KMS-11 (cell line): Measurements from ENCODE around the gene COL23A1.

ENCODE experiments used
- H2AFZ ChIP-seq: fragments of 200-600 bp; sonication (generic); 2 replicates; pipeline ENCODE4 v1.6.1; 2016; ENCODE audit warnings: antibody characterized with exemption, mixed run types, low read depth
- H3K27ac ChIP-seq: fragments of 200-600 bp; sonication (generic); 2 replicates; pipeline ENCODE4 v1.6.1; 2016; ENCODE audit warnings: mild to moderate bottlenecking, mixed run types
- H3K27me3 ChIP-seq: fragments of 200-600 bp; sonication (generic); 2 replicates; pipeline ENCODE4 v1.6.1; 2017; ENCODE audit warnings: mild to moderate bottlenecking, low read depth, mixed run types, moderate library complexity; ENCODE audit not compliant: insufficient read depth
- H3K36me3 ChIP-seq: fragments of 200-600 bp; sonication (generic); 2 replicates; pipeline ENCODE4 v1.6.1; 2017; ENCODE audit warnings: mild to moderate bottlenecking, mixed run types; ENCODE audit not compliant: insufficient read depth
- H3K4me1 ChIP-seq: fragments of 200-600 bp; sonication (generic); 2 replicates; pipeline ENCODE4 v1.6.1; 2016; ENCODE audit warnings: mild to moderate bottlenecking, low read depth, mixed run types; ENCODE audit not compliant: poor library complexity, severe bottlenecking
- H3K4me2 ChIP-seq: fragments of 200-600 bp; sonication (generic); 2 replicates; pipeline ENCODE4 v1.7.0; 2016; ENCODE audit warnings: mild to moderate bottlenecking, mixed run types
- H3K4me3 ChIP-seq: fragments of 200-600 bp; sonication (generic); IDR thresholded peaks from 2 replicates; pipeline ENCODE4 v1.6.1; 2017; ENCODE audit warnings: low read depth, low read length, mixed read lengths; ENCODE audit not compliant: insufficient read depth
- H3K79me2 ChIP-seq: fragments of 200-600 bp; sonication (generic); 2 replicates; pipeline ENCODE4 v1.6.1; 2016; ENCODE audit warnings: low read depth, mixed run types; ENCODE audit not compliant: insufficient read depth
- H3K9ac ChIP-seq: fragments of 200-600 bp; sonication (generic); 2 replicates; pipeline ENCODE4 v1.6.1; 2016; ENCODE audit warnings: mild to moderate bottlenecking, mixed run types
- H4K20me1 ChIP-seq: fragments of 200-600 bp; sonication (generic); 2 replicates; pipeline ENCODE4 v1.6.1; 2016; ENCODE audit warnings: mild to moderate bottlenecking, mixed run types; ENCODE audit not compliant: insufficient read depth
- TF ChIP-seq, protein P1 (sequence below): fragments of 200-600 bp; sonication (generic); conservative IDR thresholded peaks from 2 replicates; pipeline ENCODE4 v1.6.1; 2017; ENCODE audit warnings: low read depth, mild to moderate bottlenecking, antibody characterized with exemption, low read length, moderate library complexity, mixed read lengths

COL23A1 gene

GRCh38 chr5:178590141-178590923 lies at the start of gene COL23A1:
COL23A1 (minus strand) TSS chr5:178590393.
- H3K4me2 ChIP-seq, result no peak within 1 kb of the TSS
- no peaks in the 10 kb centered on the region for H3K79me2 ChIP-seq
- no peaks in the 10 kb centered on the region for H4K20me1 ChIP-seq
- no peaks in the 10 kb centered on the region for H3K36me3 ChIP-seq
- H2AFZ ChIP-seq, result no peak within 1 kb of the TSS
- no peaks in the 10 kb centered on the region for H3K27me3 ChIP-seq
- TF ChIP-seq, protein P1, sequence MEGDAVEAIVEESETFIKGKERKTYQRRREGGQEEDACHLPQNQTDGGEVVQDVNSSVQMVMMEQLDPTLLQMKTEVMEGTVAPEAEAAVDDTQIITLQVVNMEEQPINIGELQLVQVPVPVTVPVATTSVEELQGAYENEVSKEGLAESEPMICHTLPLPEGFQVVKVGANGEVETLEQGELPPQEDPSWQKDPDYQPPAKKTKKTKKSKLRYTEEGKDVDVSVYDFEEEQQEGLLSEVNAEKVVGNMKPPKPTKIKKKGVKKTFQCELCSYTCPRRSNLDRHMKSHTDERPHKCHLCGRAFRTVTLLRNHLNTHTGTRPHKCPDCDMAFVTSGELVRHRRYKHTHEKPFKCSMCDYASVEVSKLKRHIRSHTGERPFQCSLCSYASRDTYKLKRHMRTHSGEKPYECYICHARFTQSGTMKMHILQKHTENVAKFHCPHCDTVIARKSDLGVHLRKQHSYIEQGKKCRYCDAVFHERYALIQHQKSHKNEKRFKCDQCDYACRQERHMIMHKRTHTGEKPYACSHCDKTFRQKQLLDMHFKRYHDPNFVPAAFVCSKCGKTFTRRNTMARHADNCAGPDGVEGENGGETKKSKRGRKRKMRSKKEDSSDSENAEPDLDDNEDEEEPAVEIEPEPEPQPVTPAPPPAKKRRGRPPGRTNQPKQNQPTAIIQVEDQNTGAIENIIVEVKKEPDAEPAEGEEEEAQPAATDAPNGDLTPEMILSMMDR, result no peak
- H3K27ac ChIP-seq, result no peak within 1 kb of the TSS
- no peaks in the 10 kb centered on the region for H3K4me1 ChIP-seq
- no peak within 1 kb of the TSS for H3K9ac ChIP-seq
- no peak within 1 kb of the TSS for H3K4me3 ChIP-seq

- Histone ChIP-seq H3K9ac (no peak overlapping the region), H3K79me2 (no peaks in the 10 kb centered on the region), H3K4me1 (no peaks in the 10 kb centered on the region), H3K4me3 (no peak overlapping the region), H3K36me3 (no peaks in the 10 kb centered on the region), H4K20me1 (no peaks in the 10 kb centered on the region), H3K4me2 (no peak overlapping the region), H3K27ac (no peak overlapping the region), H2AFZ (no peak overlapping the region), H3K27me3 (no peaks in the 10 kb centered on the region)
- TF ChIP-seq, protein P1, result no peak
Measured at GRCh38 chr5:178637356-178638074, 47.3 kb upstream of the COL23A1 start.

- no peaks in the 10 kb centered on the region for H3K36me3 ChIP-seq
- no peak overlapping the region for H2AFZ ChIP-seq
- H3K9ac ChIP-seq, result no peak overlapping the region
- H3K27ac ChIP-seq, result no peak overlapping the region
- TF ChIP-seq, protein P1, result no peak
- H4K20me1 ChIP-seq, result no peaks in the 10 kb centered on the region
- no peaks in the 10 kb centered on the region for H3K27me3 ChIP-seq
- no peak overlapping the region for H3K4me2 ChIP-seq
- no peaks in the 10 kb centered on the region for H3K79me2 ChIP-seq
- H3K4me1 ChIP-seq, result no peaks in the 10 kb centered on the region
- H3K4me3 ChIP-seq, result no peak overlapping the region
Measured at GRCh38 chr5:178632285-178632684, 42.1 kb upstream of the COL23A1 start.

DNA sequence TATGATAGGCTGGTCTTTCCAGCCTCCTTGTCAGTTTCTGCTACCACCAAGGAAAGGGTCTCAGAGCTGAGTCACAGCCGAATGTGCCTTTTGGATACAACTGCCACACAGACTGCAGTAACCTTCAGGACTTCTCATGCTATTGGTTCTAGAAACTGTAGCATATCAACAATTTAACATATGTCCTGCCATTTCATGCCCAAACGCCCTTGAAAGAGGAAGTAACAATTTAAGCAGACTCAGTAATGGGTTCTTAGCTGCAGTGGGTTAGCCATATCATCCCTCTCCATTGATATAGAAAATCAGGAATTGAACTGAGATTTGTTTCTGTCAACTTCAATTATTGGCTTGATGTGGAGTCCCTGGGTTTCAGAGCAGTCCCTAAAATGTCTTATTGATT lies 40.8 kb upstream of the COL23A1 start:
- TF ChIP-seq, protein P1, result no peak
- no peaks in the 10 kb centered on the region for H3K4me1 ChIP-seq
- H3K4me3 ChIP-seq, result no peak overlapping the region
- H3K27me3 ChIP-seq, result no peaks in the 10 kb centered on the region
- no peak overlapping the region for H3K9ac ChIP-seq
- H3K27ac ChIP-seq, result no peak overlapping the region
- H3K36me3 ChIP-seq, result no peaks in the 10 kb centered on the region
- no peaks in the 10 kb centered on the region for H4K20me1 ChIP-seq
- H2AFZ ChIP-seq, result no peak overlapping the region
- peaks cover 5% of the 10 kb centered on the region; the same call in 1 of the 2 replicates for H3K79me2 ChIP-seq
- H3K4me2 ChIP-seq, result no peak overlapping the region
